Neural cell (in vitro differentiated cells): Measurements from ENCODE around the gene YIPF2. TPM values are rescaled to one million over a fixed set of nuclear protein-coding genes. Genes with fewer than 3 reads are reported as not detected.

Source experiments
- H2AFZ ChIP-seq: fragments of 200-600, 300-800 bp; sonication (generic), shearing (Covaris generic); 2 replicates; pipeline ENCODE4 v1.6.0; 2014; ENCODE audit warnings: low read depth, mild to moderate bottlenecking, antibody characterized with exemption, low read length, moderate library complexity
- H3F3A ChIP-seq: fragments of 200-600 bp; shearing (Covaris generic); 2 replicates; pipeline ENCODE4 v1.6.1; 2016; ENCODE audit warnings: mild to moderate bottlenecking, moderate library complexity, mixed read lengths, antibody characterized with exemption, low read length; ENCODE audit not compliant: insufficient read depth, poor library complexity, severe bottlenecking
- H3K27ac ChIP-seq: fragments of 200-600, 300-800 bp; sonication (generic), shearing (Covaris generic); 2 replicates; pipeline ENCODE4 v1.5.1; 2014; ENCODE audit warnings: mild to moderate bottlenecking, low read length, moderate library complexity
- H3K27me3 ChIP-seq: fragments of 300-800, 200-600 bp; sonication (generic), shearing (Covaris generic); 2 replicates; pipeline ENCODE4 v1.6.0; 2014; ENCODE audit warnings: mild to moderate bottlenecking, low read depth, low read length, moderate library complexity; ENCODE audit not compliant: insufficient read depth
- H3K36me3 ChIP-seq: fragments of 300-800, 200-600 bp; sonication (generic), shearing (Covaris generic); 2 replicates; pipeline ENCODE4 v1.5.1; 2014; ENCODE audit warnings: mild to moderate bottlenecking, antibody characterized with exemption, low read length, moderate library complexity; ENCODE audit not compliant: insufficient read depth
- H3K4me2 ChIP-seq: fragments of 300-800, 200-600 bp; sonication (generic), shearing (Covaris generic); 2 replicates; pipeline ENCODE4 v1.6.0; 2014; ENCODE audit warnings: mild to moderate bottlenecking, low read length
- H3K4me3 ChIP-seq: fragments of 300-800, 200-600 bp; sonication (generic), shearing (Covaris generic); 2 replicates; pipeline ENCODE4 v1.5.1; 2014; ENCODE audit warnings: mild to moderate bottlenecking, low read length, moderate library complexity
- H3K79me2 ChIP-seq: fragments of 200-600 bp; shearing (Covaris generic); replicated peaks from 2 replicates; pipeline ENCODE4 v1.6.0; 2014; ENCODE audit warnings: mild to moderate bottlenecking, low read length, moderate library complexity; ENCODE audit not compliant: insufficient read depth
- H3K9ac ChIP-seq: fragments of 300-800, 200-600 bp; sonication (generic), shearing (Covaris generic); 2 replicates; pipeline ENCODE4 v1.6.1; 2016; ENCODE audit warnings: mild to moderate bottlenecking, low read length, mixed read lengths
- H3K9me2 ChIP-seq: fragments of 200-600 bp; shearing (Covaris generic); 2 replicates; pipeline ENCODE4 v1.6.1; 2016; ENCODE audit warnings: mild to moderate bottlenecking, low read length, mixed read lengths; ENCODE audit not compliant: insufficient read depth
- H3K9me3 ChIP-seq: fragments of 200-600, 300-800 bp; sonication (generic), shearing (Covaris generic); 2 replicates; pipeline ENCODE4 v1.6.1; 2016; ENCODE audit warnings: mild to moderate bottlenecking, mixed run types, low read length, moderate library complexity, mixed read lengths
- H4K20me1 ChIP-seq: fragments of 200-600 bp; shearing (Covaris generic); 2 replicates; pipeline ENCODE4 v1.6.1; 2016; ENCODE audit warnings: mild to moderate bottlenecking, mixed run types; ENCODE audit not compliant: insufficient read depth
- EP300 ChIP-seq: fragments of 450-650 bp; conservative IDR thresholded peaks from 2 replicates; pipeline ENCODE4 v1.6.1; 2014; ENCODE audit warnings: antibody characterized with exemption, mild to moderate bottlenecking, moderate library complexity; ENCODE audit not compliant: poor library complexity, severe bottlenecking
- EZH2 ChIP-seq: fragments of 200-600, 300-800 bp; shearing (Covaris generic), sonication (generic); IDR thresholded peaks from 2 replicates; pipeline ENCODE4 v1.6.1; 2014; ENCODE audit warnings: antibody characterized with exemption, low read length, borderline replicate concordance, mild to moderate bottlenecking; ENCODE audit not compliant: insufficient read depth, poor library complexity, severe bottlenecking
- MXI1 ChIP-seq: fragments of 450-650 bp; conservative IDR thresholded peaks from 2 replicates; pipeline ENCODE4 v1.6.1; 2014; ENCODE audit warnings: antibody characterized with exemption, mild to moderate bottlenecking; ENCODE audit not compliant: poor library complexity, severe bottlenecking
- POLR2AphosphoS5 ChIP-seq: IDR thresholded peaks from 2 replicates; pipeline ENCODE4 v1.6.1; 2012
- RAD21 ChIP-seq: fragments of 450-650 bp; conservative IDR thresholded peaks from 2 replicates; pipeline ENCODE4 v1.6.1; 2014; ENCODE audit warnings: antibody characterized with exemption, mild to moderate bottlenecking, moderate library complexity
- SMC3 ChIP-seq: fragments of 450-650 bp; conservative IDR thresholded peaks from 2 replicates; pipeline ENCODE4 v1.6.1; 2014; ENCODE audit warnings: antibody characterized with exemption, mild to moderate bottlenecking, moderate library complexity; ENCODE audit not compliant: poor library complexity
- TAF1 ChIP-seq: IDR thresholded peaks from 2 replicates; pipeline ENCODE4 v1.6.1; 2012; ENCODE audit warnings: low read depth
- polyA plus RNA-seq: library from polyadenylated mRNA; depleted of rRNA; stranded (reverse); fragments of >200 nt; gene quantifications from 2 replicates; pipeline ENCODE4 v1.2.3, GENCODE V29; 2014
- TF ChIP-seq, protein P1 (sequence below): IDR thresholded peaks from 2 replicates; pipeline ENCODE4 v1.6.1; 2012; ENCODE audit warnings: borderline replicate concordance

The YIPF2 gene
- polyA plus RNA-seq, 1 donor from 2014 or later: 101 TPM

DNA sequence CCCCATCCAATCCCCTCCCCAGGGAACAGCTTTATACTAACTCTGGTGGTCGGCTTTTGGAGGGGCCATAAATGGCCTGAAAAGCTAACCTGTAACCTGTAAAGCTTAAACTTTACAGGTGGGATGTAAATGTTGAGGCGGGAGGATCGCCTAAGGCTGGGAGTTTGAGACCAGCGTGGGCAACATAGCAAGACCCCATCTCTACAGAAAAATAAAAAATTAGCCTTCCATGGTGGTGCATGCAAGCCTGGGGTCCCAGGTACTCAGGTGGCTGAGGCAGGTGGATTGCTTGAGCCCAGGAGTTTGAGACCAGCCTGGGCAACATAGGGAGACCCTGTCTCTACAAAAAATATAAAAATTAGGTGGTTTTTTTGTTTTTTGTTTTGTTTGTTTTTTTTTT is 38.6 kb downstream of the YIPF2 start:
- H3K9me3 ChIP-seq: no peaks in the 10 kb centered on the region
- TF ChIP-seq TAF1 (no peak), MXI1 (no peak), POLR2AphosphoS5 (no peak)
- TF ChIP-seq, protein P1, sequence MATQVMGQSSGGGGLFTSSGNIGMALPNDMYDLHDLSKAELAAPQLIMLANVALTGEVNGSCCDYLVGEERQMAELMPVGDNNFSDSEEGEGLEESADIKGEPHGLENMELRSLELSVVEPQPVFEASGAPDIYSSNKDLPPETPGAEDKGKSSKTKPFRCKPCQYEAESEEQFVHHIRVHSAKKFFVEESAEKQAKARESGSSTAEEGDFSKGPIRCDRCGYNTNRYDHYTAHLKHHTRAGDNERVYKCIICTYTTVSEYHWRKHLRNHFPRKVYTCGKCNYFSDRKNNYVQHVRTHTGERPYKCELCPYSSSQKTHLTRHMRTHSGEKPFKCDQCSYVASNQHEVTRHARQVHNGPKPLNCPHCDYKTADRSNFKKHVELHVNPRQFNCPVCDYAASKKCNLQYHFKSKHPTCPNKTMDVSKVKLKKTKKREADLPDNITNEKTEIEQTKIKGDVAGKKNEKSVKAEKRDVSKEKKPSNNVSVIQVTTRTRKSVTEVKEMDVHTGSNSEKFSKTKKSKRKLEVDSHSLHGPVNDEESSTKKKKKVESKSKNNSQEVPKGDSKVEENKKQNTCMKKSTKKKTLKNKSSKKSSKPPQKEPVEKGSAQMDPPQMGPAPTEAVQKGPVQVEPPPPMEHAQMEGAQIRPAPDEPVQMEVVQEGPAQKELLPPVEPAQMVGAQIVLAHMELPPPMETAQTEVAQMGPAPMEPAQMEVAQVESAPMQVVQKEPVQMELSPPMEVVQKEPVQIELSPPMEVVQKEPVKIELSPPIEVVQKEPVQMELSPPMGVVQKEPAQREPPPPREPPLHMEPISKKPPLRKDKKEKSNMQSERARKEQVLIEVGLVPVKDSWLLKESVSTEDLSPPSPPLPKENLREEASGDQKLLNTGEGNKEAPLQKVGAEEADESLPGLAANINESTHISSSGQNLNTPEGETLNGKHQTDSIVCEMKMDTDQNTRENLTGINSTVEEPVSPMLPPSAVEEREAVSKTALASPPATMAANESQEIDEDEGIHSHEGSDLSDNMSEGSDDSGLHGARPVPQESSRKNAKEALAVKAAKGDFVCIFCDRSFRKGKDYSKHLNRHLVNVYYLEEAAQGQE: no peak
- H3K9ac ChIP-seq: no peak overlapping the region
- peaks cover 4% of the 10 kb centered on the region for H3F3A ChIP-seq
- H3K36me3 ChIP-seq: no peaks in the 10 kb centered on the region
- no peaks in the 10 kb centered on the region for H3K27me3 ChIP-seq
- no peaks in the 10 kb centered on the region for H3K9me2 ChIP-seq
- no peaks in the 10 kb centered on the region for H4K20me1 ChIP-seq
- no peak overlapping the region for H3K4me2 ChIP-seq
- H3K4me3 ChIP-seq: no peak overlapping the region
- H2AFZ ChIP-seq: no peak overlapping the region
- H3K27ac ChIP-seq: peak overlapping the region; percentile 94
- peaks cover 34% of the 10 kb centered on the region for H3K79me2 ChIP-seq

DNA sequence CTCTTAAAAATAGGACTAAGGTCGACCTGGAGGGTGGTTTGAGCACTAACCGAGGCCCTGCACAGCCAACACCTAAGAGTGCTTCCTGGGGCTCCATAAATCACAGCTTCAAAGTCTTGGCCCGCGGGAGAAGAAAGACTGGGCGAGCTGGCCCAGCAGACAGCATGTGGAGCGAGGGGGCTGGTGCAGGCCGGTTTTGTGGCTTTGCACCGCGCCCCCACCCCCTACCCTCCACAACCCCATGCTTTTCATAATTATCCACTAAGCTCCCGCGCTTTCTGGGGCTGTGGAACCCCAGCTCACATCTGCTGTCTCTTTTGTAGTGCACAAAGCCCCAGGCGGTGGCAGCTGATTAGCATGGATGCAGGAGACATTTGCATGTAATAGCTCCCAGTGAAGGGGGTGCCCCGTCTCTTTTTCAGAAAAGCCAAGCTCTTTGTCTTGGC is 40.0 kb downstream of the YIPF2 start:
- Histone ChIP-seq H3K27ac (peak overlapping the region; percentile 94), H2AFZ (peak overlapping the region; percentile 7), H3F3A (peaks cover 4% of the 10 kb centered on the region), H3K36me3 (no peaks in the 10 kb centered on the region), H3K4me2 (peak overlapping the region; percentile 25), H3K9me3 (no peaks in the 10 kb centered on the region), H3K9me2 (no peaks in the 10 kb centered on the region), H4K20me1 (no peaks in the 10 kb centered on the region), H3K27me3 (no peaks in the 10 kb centered on the region), H3K9ac (peak overlapping the region; percentile 70), H3K79me2 (peaks cover 27% of the 10 kb centered on the region), H3K4me3 (peak overlapping the region; percentile 50)
- TF ChIP-seq RAD21 (peak; percentile 39), EP300 (no peak), POLR2AphosphoS5 (no peak), EZH2 (no peak), MXI1 (no peak)

DNA sequence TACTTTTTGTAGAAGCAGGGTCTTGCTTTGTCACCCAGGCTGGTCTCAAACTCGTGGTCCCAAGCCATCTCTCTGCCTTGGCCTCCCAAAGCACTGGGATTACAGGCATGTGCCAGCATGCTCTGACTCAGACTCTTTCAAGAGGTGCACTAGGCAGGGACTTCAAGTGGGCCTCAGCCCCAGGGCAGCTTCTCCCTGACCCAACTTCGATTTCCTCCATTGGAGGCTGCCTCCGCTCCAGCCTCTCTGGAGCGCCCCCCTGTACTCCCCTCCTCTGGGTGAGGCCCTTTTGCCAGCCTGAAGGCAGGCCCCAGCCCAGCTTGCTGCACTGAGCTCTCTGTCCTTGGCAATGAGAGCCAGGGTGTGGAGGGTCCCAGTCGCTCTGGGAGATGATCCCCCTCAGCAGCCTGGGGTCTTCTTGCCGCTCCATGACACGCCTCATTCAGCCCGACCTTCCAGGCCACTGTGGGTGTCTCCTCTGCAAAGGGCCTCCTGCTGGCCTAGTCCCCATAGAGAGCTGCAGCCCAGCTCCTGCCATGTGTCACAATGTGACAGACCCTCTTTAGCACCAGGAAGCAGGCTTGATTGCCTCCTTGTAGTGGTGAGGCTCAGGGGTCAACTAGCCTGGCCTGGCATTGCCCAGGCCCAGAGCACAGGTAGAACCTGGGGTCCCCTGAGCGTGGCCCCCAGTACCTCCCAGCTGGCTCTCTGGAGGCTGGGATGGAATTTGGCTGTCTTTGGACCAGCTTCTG is 40.6 kb downstream of the YIPF2 start:
- peaks cover 4% of the 10 kb centered on the region for H3F3A ChIP-seq
- H2AFZ ChIP-seq: no peak overlapping the region
- no peaks in the 10 kb centered on the region for H3K9me2 ChIP-seq
- no peaks in the 10 kb centered on the region for H4K20me1 ChIP-seq
- no peaks in the 10 kb centered on the region for H3K9me3 ChIP-seq
- TF ChIP-seq SMC3: no peak
- no peak for TF ChIP-seq TAF1
- TF ChIP-seq, protein P1: no peak
- H3K9ac ChIP-seq: peak overlapping the region; percentile 70
- peak overlapping the region; percentile 25 for H3K4me2 ChIP-seq
- no peaks in the 10 kb centered on the region for H3K27me3 ChIP-seq
- peak overlapping the region; percentile 50 for H3K4me3 ChIP-seq
- peaks cover 33% of the 10 kb centered on the region for H3K79me2 ChIP-seq
- H3K27ac ChIP-seq: peak overlapping the region; percentile 94
- H3K36me3 ChIP-seq: no peaks in the 10 kb centered on the region
